Renal pelvis (tissue), 4 donors: Measurements from ENCODE around the gene JDP2. TPM values are rescaled to one million over a fixed set of nuclear protein-coding genes. Genes with fewer than 3 reads are reported as not detected.

Experiments used
- DNase-seq: peaks from one replicate; pipeline ENCODE4 v3.0.0-alpha.2; 2013
- polyA plus RNA-seq, 3 donors: library from polyadenylated mRNA; unstranded; fragments of 120-200 nt; gene quantifications; one replicate each; pipeline ENCODE4 v1.2.1, GENCODE V29; 2013; ENCODE audit not compliant: insufficient read length in 3 of 3

The JDP2 gene
- polyA plus RNA-seq, 3 donors, result 21.3 to 24.2 (median 21.7) TPM

- DNase-seq, result no peak
These were observed 82.7 kb downstream of the JDP2 start for GRCh38 chr14:75510547-75510946.

- no peak for DNase-seq
These were observed 83.4 kb downstream of the JDP2 start for GRCh38 chr14:75511201-75511600.

DNA sequence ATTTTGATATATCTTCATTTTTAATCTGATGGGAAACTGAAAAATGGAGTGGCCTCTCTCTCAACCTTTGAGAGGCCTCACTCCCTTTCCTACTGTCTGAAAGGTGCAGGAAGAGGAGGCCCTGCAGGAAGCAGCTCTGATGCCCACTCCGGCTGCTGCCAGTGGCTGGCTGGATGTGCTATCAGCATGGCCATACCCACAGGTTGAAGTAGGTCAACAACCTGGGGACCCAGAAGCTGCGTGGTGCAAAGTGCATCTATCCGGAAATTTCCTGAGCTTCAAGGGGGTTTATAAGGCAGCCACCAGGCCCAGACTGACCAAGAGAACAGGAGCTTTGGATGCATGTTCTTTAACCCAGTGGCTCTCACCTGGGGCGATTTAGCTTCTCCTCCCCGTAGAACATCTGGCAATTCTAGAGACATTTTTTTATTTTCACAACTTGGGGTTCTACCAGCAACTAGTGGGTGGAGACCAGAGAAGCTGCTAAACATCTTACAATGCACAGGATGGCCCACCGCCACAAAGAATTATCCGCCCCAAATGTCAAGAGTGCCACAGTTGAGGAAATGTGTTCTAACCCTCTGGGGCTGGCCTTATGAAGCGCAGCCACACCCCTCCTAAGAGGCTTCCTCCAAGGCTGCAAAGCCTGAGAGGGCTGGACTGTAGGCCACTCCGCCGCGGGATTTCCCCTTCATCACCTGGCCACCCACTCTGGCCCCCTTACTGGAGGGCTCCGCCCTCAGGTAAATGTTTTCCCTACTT lies 86.3 kb downstream of the JDP2 start:
- no peak for DNase-seq

DNA sequence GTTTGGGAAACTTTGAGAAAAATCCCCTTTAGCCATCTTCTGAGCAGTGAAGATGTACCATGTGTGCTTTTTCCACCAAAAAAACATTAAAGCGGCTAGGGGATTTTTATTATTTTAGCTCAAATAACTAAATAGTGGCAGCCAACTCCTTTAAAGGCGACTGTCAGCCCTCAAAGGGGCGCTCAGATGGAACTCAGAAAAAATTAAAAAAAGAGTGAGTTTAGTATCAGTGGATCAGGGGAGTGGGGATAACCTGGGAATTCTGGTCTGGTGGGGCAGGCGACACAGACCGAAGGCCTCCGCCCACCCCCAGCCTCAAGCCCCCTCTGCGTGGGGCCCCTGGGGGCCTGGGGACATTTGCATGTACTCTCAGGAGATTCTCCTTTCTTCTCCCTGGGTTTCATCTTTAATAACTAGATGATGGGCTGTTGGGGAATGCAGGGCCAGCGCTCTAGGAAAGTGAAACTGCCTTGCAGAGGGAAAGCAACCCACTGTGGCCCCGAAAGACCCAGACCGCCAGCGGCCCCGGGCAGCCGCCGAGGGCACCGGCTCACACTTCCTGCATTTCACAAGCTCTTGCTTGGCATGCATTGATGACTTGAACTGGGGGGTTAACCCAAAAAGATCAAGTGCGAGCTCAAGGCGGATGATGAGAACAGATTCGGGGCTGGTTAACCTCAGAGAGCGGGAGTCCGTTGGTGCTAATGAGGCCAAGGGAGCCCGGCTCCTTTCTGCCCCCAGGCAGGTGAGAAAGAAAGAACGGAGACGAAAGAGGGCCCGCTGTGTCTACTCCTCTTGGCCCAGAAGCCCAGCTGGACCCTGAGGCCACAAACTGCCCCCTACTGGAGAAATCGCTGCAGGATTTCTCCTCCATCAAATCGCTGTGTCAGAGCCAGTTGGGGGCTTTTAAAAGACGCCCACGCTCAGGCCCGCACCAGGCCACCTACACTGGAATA lies 87.1 kb downstream of the JDP2 start:
- no peak for DNase-seq

DNA sequence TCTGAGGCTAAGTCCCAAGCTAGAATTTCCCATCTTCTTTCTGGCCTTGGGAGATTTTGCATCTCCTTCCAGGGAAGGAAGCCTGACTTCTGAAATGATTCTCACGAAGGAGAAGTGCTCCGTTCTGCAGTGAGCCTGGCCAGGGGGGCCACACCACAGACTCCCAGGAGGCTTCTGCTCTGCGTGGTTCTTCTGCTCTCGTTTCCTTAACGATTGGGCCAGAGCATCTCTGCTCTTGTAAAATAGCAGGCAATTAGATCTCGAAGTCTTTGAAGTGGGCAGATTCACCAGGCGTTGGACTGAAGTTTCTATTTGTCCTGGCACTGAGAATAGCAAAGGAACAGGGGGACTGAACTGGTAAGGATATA lies 87.8 kb downstream of the JDP2 start:
- DNase-seq, result no peak

DNA sequence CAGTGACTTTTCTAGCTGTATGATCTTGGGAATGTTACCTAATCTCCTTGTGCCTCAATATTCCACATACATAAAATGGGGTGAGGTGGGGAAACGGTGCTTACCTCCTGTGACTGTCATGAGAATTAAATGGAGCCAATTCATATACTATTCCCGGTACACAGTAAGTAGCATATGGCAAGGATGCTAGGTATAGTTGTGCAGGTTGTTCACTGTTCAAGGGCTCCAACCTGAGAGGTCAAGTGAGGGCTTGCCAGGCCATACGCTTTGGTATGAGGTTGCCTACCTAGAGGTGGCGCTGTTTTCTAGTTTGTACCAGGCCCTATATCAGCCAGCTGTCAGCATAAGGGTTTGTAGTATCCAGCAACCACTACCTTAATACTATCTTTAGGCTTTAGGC lies 90.8 kb downstream of the JDP2 start:
- DNase-seq, result no peak

DNA sequence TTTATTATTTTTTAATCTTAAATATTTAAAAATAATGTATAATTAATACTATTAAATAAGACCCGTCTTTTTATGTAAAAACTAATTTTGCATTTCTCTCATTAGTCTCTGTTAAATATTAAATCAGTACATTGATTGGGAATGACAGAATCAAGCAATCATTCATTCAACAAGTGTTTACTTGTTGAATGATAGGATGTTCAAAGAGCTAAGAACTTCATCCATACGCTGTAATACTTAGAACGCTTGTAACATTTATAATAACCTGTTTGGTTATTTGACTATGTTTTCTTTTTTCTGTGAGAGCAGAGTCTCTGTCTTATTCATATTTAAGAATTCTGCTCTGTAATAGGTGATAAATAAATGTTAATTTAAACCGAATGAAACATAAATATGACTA lies 91.6 kb downstream of the JDP2 start:
- no peak for DNase-seq

DNA sequence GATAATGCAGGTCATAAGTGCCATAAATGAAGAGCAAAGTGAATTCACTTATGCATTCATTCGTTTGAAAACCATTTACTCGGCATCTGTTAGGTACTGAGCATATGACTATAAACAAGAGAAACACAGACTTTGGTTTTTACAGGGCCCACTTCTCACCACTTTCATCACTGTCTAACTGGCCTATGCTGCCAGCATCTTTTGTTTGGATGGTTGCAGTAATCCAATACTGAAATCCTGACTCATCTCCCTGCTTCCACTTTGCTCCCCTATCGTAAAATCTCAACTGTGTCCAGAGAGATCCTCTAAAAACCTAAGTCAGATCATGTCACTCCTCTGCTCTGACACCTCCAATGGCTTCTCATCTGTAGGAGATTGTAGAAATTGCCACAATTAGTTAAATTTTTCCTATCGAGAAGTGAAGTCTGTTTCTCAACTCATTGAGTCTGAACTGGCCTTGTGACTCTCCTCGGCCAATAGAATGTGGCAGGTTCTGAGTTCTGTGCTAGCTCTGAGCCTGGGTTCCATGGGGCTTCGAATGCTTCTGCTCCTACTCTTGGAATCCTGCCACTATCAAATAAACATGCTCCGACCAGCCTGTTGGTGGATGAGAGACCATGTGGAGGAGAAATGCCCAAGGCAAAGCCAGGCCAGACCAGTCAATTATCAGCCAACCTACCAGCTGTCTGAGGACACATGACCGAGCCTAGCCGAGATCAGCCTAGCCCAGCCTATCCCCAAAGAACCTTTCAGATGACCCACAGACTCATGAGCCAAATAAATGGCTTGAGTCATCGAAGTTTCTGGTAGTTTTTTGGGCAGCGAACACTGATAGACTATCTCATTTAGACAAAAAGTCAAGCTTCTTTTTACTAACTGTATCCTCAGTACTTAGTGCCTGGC lies 92.3 kb downstream of the JDP2 start:
- DNase-seq, result no peak

DNA sequence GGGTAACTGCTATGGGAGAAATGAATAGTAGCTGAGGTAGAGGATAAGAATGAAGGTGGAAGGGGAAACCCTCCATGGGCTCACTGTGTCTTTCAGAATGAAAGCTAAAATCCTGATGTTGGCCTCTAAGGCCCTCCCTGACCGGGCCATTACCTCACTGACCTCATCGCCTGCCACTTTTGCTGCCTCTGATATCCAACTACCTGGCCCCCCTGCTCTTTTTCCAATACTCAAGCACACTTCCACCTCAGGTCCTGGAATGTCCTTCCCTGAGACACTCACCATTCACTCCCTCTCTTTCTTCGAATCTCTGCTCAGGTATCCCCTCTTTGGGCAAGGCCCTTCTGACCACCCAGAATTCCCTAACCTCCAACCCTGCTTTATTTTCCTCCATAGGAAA lies 93.0 kb downstream of the JDP2 start:
- DNase-seq, result no peak

DNA sequence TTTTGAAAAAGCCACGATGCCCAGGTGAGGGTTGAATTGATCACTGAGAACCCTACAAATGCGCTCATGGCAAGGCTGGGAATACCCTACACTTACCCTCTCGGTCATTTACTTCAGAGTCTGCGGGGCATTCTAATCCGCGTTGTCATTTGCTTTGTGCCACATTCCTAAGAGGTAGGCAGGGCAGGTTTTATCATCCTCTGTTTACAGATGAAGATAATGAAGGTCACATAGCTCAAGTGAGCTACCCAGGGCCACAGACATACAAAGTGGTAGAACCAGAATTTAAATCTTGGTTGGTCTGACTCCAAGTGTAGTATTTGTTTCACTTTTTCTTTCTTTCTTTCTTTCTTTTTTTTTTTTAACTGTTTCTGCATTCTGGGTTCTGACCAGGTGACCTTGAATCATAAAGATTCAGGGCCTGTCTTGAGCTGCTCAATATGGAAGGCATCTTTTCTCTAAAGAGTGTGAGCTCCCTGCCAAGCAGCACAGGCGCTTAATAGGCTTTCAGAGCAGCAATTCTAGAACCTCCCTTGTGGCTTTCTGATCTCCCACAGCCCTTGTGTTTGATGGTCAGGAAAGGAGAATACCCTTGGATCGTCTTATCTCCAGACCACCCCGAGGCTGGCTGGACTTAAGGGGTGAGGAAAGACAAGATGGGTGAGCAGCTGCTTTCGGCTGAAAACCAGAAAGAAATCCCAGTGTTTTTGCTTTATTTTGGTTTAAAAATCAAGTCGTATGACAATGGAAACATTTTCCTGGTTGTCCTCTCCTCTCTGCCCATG lies 93.8 kb downstream of the JDP2 start:
- DNase-seq, result no peak

GRCh38 chr14:75522224-75522982 lies 94.6 kb downstream of the JDP2 start, which contains the start of gene BATF:
TSS of gene BATF (plus strand) at chr14:75522469. CDS start at chr14:75522683, 214 bp downstream.
- no peak for DNase-seq

- no peak for DNase-seq
These were observed 95.1 kb downstream of the JDP2 start for GRCh38 chr14:75522983-75523318.

Other genes with a start within 250 kb of the JDP2 start
- gene FOS, start 149.2 kb upstream of the JDP2 start, polyA plus RNA-seq, result 100 to 1,000 TPM in 2 of 3 donors, 10 to 100 TPM in 1; 75.8 to 143 (median 116) TPM
- under 1 TPM; 0.46 to 0.71 (median 0.68) TPM for gene BATF, start 94.4 kb downstream of the JDP2 start, polyA plus RNA-seq
- gene FLVCR2, start 150.6 kb downstream of the JDP2 start, polyA plus RNA-seq, result 10 to 100 TPM in 1 of 3 donors, 1 to 10 TPM in 2; 6.3 to 10.3 (median 6.7) TPM
- gene ERG28, start 232.9 kb downstream of the JDP2 start, polyA plus RNA-seq, result 10 to 100 TPM; 35.1 to 37.5 (median 36.6) TPM
- gene TTLL5, start 233.2 kb downstream of the JDP2 start, polyA plus RNA-seq, result 10 to 100 TPM; 27.6 to 37.4 (median 33.7) TPM